Nephron progenitor cell (in vitro differentiated cells): ENCODE results near the gene LRP8.
A peak's percentile ranks its signal among the peaks of the same experiment; 100 is the strongest.

Source experiments
- DNase-seq: peaks from one replicate; pipeline ENCODE4 v3.0.0; 2021
- H3K27ac Mint-ChIP-seq: 2 replicates; pipeline ENCODE4 v1.8.0; 2021; ENCODE audit warnings: mild to moderate bottlenecking, moderate library complexity, mixed read lengths
- H3K27me3 Mint-ChIP-seq: 2 replicates; pipeline ENCODE4 v1.8.0; 2021; ENCODE audit warnings: mild to moderate bottlenecking, low read depth, mixed read lengths; ENCODE audit not compliant: poor library complexity
- H3K36me3 Mint-ChIP-seq: 2 replicates; pipeline ENCODE4 v1.8.0; 2021; ENCODE audit warnings: low read depth, mixed read lengths
- H3K4me1 Mint-ChIP-seq: 2 replicates; pipeline ENCODE4 v1.8.0; 2021; ENCODE audit warnings: mixed read lengths
- H3K4me3 Mint-ChIP-seq: 2 replicates; pipeline ENCODE4 v1.8.0; 2021; ENCODE audit warnings: mild to moderate bottlenecking, moderate library complexity, mixed read lengths
- H3K9me3 Mint-ChIP-seq: 2 replicates; pipeline ENCODE4 v1.8.0; 2021; ENCODE audit warnings: mild to moderate bottlenecking, moderate library complexity, mixed read lengths
- CTCF ChIP-seq: fragments of 200-600 bp; sonication (generic); IDR thresholded peaks from 2 replicates; pipeline ENCODE4 v1.5.0; 2021; ENCODE audit warnings: antibody characterized with exemption

Gene LRP8

GRCh38 chr1:53349369-53349835 is 21.5 kb upstream of the LRP8 start:
- Mint-ChIP-seq H3K4me1 (peaks cover 25% of the 10 kb centered on the region), H3K36me3 (no peaks in the 10 kb centered on the region), H3K27me3 (no peaks in the 10 kb centered on the region), H3K9me3 (no peaks in the 10 kb centered on the region), H3K4me3 (no peak overlapping the region), H3K27ac (no peak overlapping the region)
- no peak for DNase-seq
- no peak for TF ChIP-seq CTCF

GRCh38 chr1:53348486-53349368 is 20.9 kb upstream of the LRP8 start:
- Mint-ChIP-seq H3K36me3 (no peaks in the 10 kb centered on the region), H3K4me1 (peaks cover 25% of the 10 kb centered on the region), H3K4me3 (no peak overlapping the region), H3K9me3 (no peaks in the 10 kb centered on the region), H3K27ac (peak overlapping the region; percentile 90), H3K27me3 (no peaks in the 10 kb centered on the region)
- no peak for TF ChIP-seq CTCF
- DNase-seq: no peak

- DNase-seq: no peak
- Mint-ChIP-seq H3K4me1 (peaks cover 25% of the 10 kb centered on the region), H3K36me3 (no peaks in the 10 kb centered on the region), H3K27me3 (no peaks in the 10 kb centered on the region), H3K9me3 (no peaks in the 10 kb centered on the region), H3K27ac (no peak overlapping the region), H3K4me3 (no peak overlapping the region)
- TF ChIP-seq CTCF: no peak
Observed at GRCh38 chr1:53346814-53347176, 18.9 kb upstream of the LRP8 start.

- Mint-ChIP-seq H3K27me3 (no peaks in the 10 kb centered on the region), H3K9me3 (no peaks in the 10 kb centered on the region), H3K36me3 (no peaks in the 10 kb centered on the region), H3K27ac (no peak overlapping the region), H3K4me1 (peaks cover 25% of the 10 kb centered on the region), H3K4me3 (no peak overlapping the region)
- no peak for DNase-seq
- no peak for TF ChIP-seq CTCF
Observed at GRCh38 chr1:53345996-53346813, 18.3 kb upstream of the LRP8 start.

- Mint-ChIP-seq H3K27ac (no peak overlapping the region), H3K4me3 (no peak overlapping the region), H3K36me3 (no peaks in the 10 kb centered on the region), H3K27me3 (no peaks in the 10 kb centered on the region), H3K4me1 (peaks cover 25% of the 10 kb centered on the region), H3K9me3 (no peaks in the 10 kb centered on the region)
- no peak for TF ChIP-seq CTCF
- DNase-seq: no peak
Observed at GRCh38 chr1:53344921-53345838, 17.3 kb upstream of the LRP8 start.
